ENCODE results near the gene CARMIL1.

Gene CARMIL1

DNA sequence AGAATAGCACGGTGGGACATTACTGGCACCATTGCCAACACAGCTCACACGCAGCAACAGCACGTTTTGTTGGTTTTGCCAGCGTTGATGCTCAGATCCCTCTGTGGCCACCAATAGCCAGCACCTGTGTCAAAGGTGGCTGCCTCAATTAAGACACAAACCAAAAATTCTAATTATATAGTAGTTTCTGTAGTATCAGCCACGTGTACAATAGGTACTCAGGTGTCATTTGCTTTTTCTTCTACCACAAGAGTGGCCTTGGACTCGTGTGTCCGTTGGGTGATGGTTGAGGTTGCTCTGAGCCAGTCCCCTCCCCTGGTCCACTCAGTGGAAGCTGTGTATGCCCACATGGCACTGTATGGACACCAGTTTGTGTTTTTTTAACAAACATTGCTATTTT is 105.1 kb downstream of the CARMIL1 start:
- H3K4me3 ChIP-seq (ENCODE audit: low read depth, low read length), result no peak overlapping the region
- DNase-seq (ENCODE audit: low read depth), result no peak
- TF ChIP-seq, protein P1, sequence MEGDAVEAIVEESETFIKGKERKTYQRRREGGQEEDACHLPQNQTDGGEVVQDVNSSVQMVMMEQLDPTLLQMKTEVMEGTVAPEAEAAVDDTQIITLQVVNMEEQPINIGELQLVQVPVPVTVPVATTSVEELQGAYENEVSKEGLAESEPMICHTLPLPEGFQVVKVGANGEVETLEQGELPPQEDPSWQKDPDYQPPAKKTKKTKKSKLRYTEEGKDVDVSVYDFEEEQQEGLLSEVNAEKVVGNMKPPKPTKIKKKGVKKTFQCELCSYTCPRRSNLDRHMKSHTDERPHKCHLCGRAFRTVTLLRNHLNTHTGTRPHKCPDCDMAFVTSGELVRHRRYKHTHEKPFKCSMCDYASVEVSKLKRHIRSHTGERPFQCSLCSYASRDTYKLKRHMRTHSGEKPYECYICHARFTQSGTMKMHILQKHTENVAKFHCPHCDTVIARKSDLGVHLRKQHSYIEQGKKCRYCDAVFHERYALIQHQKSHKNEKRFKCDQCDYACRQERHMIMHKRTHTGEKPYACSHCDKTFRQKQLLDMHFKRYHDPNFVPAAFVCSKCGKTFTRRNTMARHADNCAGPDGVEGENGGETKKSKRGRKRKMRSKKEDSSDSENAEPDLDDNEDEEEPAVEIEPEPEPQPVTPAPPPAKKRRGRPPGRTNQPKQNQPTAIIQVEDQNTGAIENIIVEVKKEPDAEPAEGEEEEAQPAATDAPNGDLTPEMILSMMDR (conservative IDR thresholded peaks at IDR 0.05; ENCODE audit: low read depth, low read length), result no peak

DNA sequence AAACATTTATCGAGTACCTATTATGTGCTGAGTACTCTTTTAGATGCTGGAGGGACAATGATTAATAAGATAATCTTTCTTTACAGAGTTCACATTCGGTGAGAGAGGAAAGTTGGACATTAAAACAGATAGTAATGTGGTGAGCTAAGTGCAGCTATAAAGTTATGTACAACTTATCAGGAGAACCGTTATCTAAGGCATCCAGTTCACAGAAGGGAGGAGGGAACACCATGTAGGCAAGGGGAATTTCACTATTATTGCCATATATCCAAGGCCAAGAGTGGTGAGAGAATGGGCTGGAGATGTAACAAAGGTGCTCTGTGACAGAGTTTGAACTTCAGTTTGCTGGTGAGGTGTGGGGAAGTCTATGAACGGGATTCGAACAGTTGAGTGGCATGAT is 105.8 kb downstream of the CARMIL1 start:
- peak; percentile 6 for DNase-seq (ENCODE audit: low read depth)
- TF ChIP-seq, protein P1 (conservative IDR thresholded peaks at IDR 0.05; ENCODE audit: low read depth, low read length), result no peak
- no peak overlapping the region for H3K4me3 ChIP-seq (ENCODE audit: low read depth, low read length)

DNA sequence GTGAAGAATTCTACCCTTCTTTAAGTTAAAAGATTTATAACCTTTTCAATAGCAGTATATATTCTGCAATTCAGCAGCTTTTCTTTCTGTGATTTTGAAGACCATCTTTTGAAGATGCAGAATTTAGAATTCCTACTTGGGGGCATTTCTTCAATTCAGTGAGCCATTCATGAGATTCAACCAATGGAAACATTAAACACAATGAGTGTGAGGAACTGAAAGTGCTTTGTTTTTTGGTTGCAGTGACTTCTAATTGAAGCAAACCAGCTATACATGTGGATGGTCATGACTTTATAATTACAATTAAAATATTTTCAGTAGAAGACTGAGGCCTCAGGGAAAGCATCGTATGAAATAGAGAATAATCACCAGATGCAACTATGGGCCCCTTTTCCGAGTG is 108.3 kb downstream of the CARMIL1 start:
- TF ChIP-seq, protein P1 (conservative IDR thresholded peaks at IDR 0.05; ENCODE audit: low read depth, low read length), result no peak
- no peak overlapping the region for H3K4me3 ChIP-seq (ENCODE audit: low read depth, low read length)
- no peak for DNase-seq (ENCODE audit: low read depth)

DNA sequence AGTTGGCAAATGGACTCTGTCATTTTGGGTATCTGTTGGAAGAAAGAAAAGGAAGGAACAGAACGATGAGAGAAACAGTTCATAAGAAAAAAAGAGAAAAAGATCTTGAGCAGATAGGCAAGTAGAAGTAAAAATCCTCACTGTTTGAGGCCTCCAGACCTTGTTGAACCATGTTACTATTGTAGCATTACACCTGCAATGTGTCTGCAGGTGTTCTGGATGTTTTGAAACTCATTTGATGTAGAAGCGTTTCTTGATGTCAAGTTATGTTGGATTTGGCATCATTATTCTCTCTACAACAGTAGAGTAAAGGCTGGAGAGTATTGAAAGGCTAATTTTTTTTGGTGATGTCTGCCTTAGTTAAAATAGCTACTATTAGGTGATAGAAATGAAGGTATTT is 108.7 kb downstream of the CARMIL1 start:
- no peak for DNase-seq (ENCODE audit: low read depth)
- TF ChIP-seq, protein P1 (conservative IDR thresholded peaks at IDR 0.05; ENCODE audit: low read depth, low read length), result no peak
- no peak overlapping the region for H3K4me3 ChIP-seq (ENCODE audit: low read depth, low read length)

DNA sequence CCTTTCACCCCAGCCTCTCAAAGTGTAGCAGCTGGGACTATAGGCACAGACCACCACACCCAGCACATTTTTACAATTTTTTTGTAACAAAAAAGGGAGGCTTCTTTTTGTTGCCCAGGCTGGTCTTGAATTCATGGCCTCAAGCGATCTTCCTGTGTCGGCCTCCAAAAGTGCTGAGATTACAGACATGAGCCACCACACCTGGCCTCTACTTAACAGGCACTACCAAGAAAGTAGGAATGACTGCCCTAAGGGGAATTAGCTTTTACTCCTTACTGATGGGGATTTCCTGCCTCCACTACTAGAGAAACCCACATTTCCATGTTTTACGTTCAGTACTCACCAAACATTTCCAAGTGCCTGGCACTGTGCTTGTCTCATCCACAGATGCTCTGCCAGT is 109.6 kb downstream of the CARMIL1 start:
- TF ChIP-seq, protein P1 (conservative IDR thresholded peaks at IDR 0.05; ENCODE audit: low read depth, low read length), result no peak
- H3K4me3 ChIP-seq (ENCODE audit: low read depth, low read length), result no peak overlapping the region
- DNase-seq (ENCODE audit: low read depth), result no peak

DNA sequence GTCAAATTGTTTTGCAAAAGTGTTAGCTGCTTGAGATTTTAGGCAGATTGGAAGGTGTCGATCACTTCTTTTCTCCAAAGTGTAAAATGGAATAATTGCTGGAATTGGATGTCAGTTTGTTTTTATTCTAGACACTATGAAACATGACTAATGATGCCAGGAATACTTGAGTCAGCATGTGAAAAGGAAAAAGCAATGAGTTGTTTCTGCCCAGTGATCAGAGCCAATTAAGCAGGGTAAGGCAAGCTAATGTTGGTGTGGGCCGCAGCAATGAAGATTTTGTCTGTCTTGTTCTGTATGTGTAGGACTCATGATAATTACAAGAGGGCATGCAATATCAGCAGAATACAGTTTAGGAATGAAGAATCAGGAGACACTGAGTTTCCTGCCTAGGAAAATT is 110.3 kb downstream of the CARMIL1 start:
- TF ChIP-seq, protein P1 (conservative IDR thresholded peaks at IDR 0.05; ENCODE audit: low read depth, low read length), result no peak
- peak; percentile 18 for DNase-seq (ENCODE audit: low read depth)
- no peak overlapping the region for H3K4me3 ChIP-seq (ENCODE audit: low read depth, low read length)

DNA sequence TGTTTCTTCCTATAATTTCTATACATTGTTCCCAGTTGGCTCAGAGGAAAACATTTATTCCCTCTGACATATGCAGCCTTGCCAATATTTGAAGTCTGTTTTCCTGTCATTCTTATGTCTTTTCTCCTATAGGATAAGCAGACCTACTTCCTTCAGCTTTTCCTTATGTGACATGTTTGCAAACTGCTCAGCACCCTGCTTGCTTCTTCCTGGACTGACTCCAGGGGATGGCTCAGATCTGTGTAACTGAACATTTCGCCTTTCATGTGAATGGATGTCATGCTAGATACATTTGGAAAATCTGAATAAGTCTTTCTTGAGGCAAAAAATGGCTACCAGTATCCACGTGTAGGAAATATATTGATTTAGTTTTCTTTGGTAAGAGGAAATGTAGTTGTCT is 113.2 kb downstream of the CARMIL1 start:
- TF ChIP-seq, protein P1 (conservative IDR thresholded peaks at IDR 0.05; ENCODE audit: low read depth, low read length), result no peak
- H3K4me3 ChIP-seq (ENCODE audit: low read depth, low read length), result no peak overlapping the region
- DNase-seq (ENCODE audit: low read depth), result peak; percentile 2

All from choroid plexus epithelial cell (primary cell).